ENCODE results near the gene NT5C3A.
A peak's percentile ranks its signal among the peaks of the same experiment; 100 is the strongest.

- TF ChIP-seq CTCF (IDR thresholded peaks at IDR 0.05), result no peak
- TF ChIP-seq POLR2A (IDR thresholded peaks at IDR 0.05), result peak; percentile 43 to 65
Observed at GRCh38 chr7:33062023-33062781, at the start of gene NT5C3A.
